Immature natural killer cell (primary cell): ENCODE results near the gene PSME2. TPM values are rescaled to one million over a fixed set of nuclear protein-coding genes. Genes with fewer than 3 reads are reported as not detected.

Experiments
- DNase-seq, 3 donors: peaks; one replicate each; pipeline ENCODE4 v3.0.0; 2022; ENCODE audit warnings: mixed read lengths in 1 of 3
- H3K27ac Mint-ChIP-seq, 6 donors: one replicate each; pipeline ENCODE4 v1.8.0; 2020; ENCODE audit warnings: mixed read lengths in 6 of 6, mild to moderate bottlenecking in 5 of 6, inconsistent platforms in 4 of 6, moderate library complexity in 3 of 6
- H3K27me3 Mint-ChIP-seq, 3 donors: one replicate each; pipeline ENCODE4 v1.8.0; 2020 to 2021; ENCODE audit warnings: low read depth in 3 of 3, mild to moderate bottlenecking in 3 of 3, mixed read lengths in 3 of 3, moderate library complexity in 3 of 3, inconsistent platforms in 1 of 3
- H3K36me3 Mint-ChIP-seq, 3 donors: one replicate each; pipeline ENCODE4 v1.8.0; 2020; ENCODE audit warnings: mixed read lengths in 3 of 3, inconsistent platforms in 2 of 3, mild to moderate bottlenecking in 2 of 3
- H3K4me1 Mint-ChIP-seq, 2 donors: one replicate each; pipeline ENCODE4 v1.8.0; 2020; ENCODE audit warnings: inconsistent platforms in 2 of 2, mild to moderate bottlenecking in 2 of 2, mixed read lengths in 2 of 2, moderate library complexity in 1 of 2
- H3K4me3 Mint-ChIP-seq, 5 donors: one replicate each; pipeline ENCODE4 v1.8.0; 2020; ENCODE audit warnings: mild to moderate bottlenecking in 5 of 5, mixed read lengths in 5 of 5, inconsistent platforms in 3 of 5, moderate library complexity in 3 of 5
- H3K9me3 Mint-ChIP-seq, 6 donors: one replicate each; pipeline ENCODE4 v1.8.0; 2020; ENCODE audit warnings: mild to moderate bottlenecking in 6 of 6, mixed read lengths in 6 of 6, inconsistent platforms in 4 of 6, moderate library complexity in 3 of 6
- polyA plus RNA-seq, 3 donors: library from polyadenylated mRNA; unstranded; fragments of 300-500 nt; fragmentation: Illumina TruSeq; gene quantifications; one replicate each; pipeline ENCODE4 v1.2.3, GENCODE V29; 2021

PSME2 gene
- polyA plus RNA-seq, 3 donors from 2014 or later, result 650 to 1,160 (median 776) TPM

DNA sequence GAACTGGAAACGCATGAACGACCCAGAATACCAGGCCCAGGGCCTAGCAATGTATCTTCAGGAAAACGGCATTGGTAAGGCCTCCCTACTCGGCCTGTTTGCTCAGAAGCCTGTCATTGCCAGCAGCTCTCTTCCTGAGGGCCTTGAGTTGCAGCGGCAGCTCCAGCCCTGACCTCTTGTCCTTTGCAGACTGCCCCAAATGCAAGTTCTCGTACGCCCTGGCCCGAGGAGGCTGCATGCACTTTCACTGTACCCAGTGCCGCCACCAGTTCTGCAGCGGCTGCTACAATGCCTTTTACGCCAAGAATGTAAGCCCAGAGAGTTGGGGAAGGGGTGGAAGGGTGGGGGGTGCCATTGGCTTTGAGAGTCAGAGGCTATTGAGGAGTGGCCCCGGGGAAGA is 10.9 kb upstream of the PSME2 start:
- Mint-ChIP-seq H3K27me3 (peaks cover 6 to 8% (median 7%) of the 10 kb centered on the region in 3 donors), H3K4me3 (no peak overlapping the region), H3K4me1 (peaks cover 20 to 23% of the 10 kb centered on the region in 2 donors), H3K36me3 (peaks cover 19 to 40% (median 28%) of the 10 kb centered on the region in 3 donors), H3K9me3 (no peaks in the 10 kb centered on the region), H3K27ac (peak overlapping the region in 1 of 6 donors; percentile 45)
- DNase-seq, result no peak

DNA sequence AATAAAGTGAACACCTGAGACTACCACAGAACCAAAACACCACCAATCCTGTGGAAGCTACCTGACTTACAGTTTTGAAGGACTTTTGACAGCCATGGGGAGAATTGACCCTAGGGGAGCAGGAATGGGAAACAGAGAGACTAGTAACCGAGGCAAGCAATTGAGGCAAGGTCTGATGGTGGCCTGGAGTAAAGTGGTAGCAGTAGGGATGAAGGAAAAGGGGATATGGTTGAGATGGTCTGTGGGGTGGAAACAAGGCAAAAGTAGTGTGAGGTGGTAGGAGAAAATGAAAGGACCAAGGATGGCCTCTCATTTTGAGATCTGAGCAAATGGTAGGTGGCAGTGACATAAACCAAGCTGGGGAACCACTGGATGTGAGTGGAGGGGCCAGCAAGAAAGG is 10.4 kb upstream of the PSME2 start:
- H3K9me3 Mint-ChIP-seq, result no peaks in the 10 kb centered on the region
- peak overlapping the region in 5 of 6 donors; percentile 4 to 79 (median 27) for H3K27ac Mint-ChIP-seq
- peaks cover 15 to 39% (median 26%) of the 10 kb centered on the region in 3 donors for H3K36me3 Mint-ChIP-seq
- H3K4me3 Mint-ChIP-seq, result no peak overlapping the region
- peaks cover 6 to 8% (median 7%) of the 10 kb centered on the region in 3 donors for H3K27me3 Mint-ChIP-seq
- peaks cover 15 to 18% of the 10 kb centered on the region in 2 donors for H3K4me1 Mint-ChIP-seq
- no peak for DNase-seq

DNA sequence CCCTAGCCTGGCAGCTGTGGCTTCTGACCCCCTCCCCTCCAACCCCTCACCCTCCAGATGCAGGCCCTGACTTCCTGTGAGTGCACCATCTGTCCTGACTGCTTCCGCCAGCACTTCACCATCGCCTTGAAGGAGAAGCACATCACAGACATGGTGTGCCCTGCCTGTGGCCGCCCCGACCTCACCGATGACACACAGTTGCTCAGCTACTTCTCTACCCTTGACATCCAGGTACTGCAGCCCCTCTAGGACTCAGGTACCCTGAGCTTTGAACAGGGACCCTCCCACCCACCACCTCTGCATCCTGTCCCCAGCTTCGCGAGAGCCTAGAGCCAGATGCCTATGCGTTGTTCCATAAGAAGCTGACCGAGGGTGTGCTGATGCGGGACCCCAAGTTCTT is 8.7 kb upstream of the PSME2 start:
- Mint-ChIP-seq H3K36me3 (peaks cover 11 to 50% (median 26%) of the 10 kb centered on the region in 3 donors), H3K27ac (no peak overlapping the region), H3K27me3 (peaks cover 0 to 2% (median 0%) of the 10 kb centered on the region in 3 donors), H3K4me3 (no peak overlapping the region), H3K9me3 (no peaks in the 10 kb centered on the region), H3K4me1 (peaks cover 6 to 9% of the 10 kb centered on the region in 2 donors)
- no peak for DNase-seq

DNA sequence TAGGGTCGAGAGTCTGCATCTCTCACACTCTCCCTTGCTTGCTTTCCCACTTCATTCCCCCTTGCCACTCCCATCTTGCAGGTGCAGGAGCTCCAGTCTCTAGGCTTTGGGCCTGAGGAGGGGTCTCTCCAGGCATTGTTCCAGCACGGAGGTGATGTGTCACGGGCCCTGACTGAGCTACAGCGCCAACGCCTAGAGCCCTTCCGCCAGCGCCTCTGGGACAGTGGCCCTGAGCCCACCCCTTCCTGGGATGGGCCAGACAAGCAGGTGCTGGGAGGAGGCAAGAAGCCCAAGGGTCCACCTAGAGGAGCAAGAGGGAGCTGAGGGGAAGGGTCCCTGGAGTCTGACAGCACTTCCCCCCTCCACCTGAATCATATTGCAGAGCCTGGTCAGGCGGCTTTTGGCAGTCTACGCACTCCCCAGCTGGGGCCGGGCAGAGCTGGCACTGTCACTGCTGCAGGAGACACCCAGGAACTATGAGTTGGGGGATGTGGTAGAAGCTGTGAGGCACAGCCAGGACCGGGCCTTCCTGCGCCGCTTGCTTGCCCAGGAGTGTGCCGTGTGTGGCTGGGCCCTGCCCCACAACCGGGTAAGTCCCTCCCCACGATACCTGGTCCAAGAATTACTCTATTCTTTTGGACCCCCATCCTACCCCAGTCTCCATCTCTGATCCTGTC is 5.1 kb upstream of the PSME2 start:
- H3K27me3 Mint-ChIP-seq, result peaks cover 0 to 6% (median 4%) of the 10 kb centered on the region in 3 donors
- H3K9me3 Mint-ChIP-seq, result no peaks in the 10 kb centered on the region
- peaks cover 25 to 33% of the 10 kb centered on the region in 2 donors for H3K4me1 Mint-ChIP-seq
- no peak for DNase-seq
- no peak overlapping the region for H3K27ac Mint-ChIP-seq
- no peak overlapping the region for H3K4me3 Mint-ChIP-seq
- H3K36me3 Mint-ChIP-seq, result peaks cover 10 to 40% (median 23%) of the 10 kb centered on the region in 3 donors

DNA sequence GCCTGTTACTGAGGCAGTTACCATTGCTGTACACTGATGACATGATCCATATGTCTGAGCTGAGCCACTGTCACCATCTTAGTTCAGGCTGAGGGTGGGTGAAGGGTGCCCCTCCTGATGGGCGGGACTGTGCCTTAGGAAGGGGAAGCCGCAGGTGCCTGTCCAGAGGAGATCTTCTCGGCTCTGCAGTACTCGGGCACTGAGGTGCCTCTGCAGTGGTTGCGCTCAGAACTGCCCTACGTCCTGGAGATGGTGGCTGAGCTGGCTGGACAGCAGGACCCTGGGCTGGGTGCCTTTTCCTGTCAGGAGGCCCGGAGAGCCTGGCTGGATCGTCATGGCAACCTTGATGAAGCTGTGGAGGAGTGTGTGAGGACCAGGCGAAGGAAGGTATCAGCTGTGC is 4.6 kb upstream of the PSME2 start:
- H3K36me3 Mint-ChIP-seq, result peaks cover 10 to 39% (median 22%) of the 10 kb centered on the region in 3 donors
- H3K27ac Mint-ChIP-seq, result no peak overlapping the region
- no peak overlapping the region for H3K4me3 Mint-ChIP-seq
- H3K27me3 Mint-ChIP-seq, result peaks cover 3 to 9% (median 4%) of the 10 kb centered on the region in 3 donors
- H3K9me3 Mint-ChIP-seq, result no peaks in the 10 kb centered on the region
- DNase-seq, result no peak
- peaks cover 30 to 38% of the 10 kb centered on the region in 2 donors for H3K4me1 Mint-ChIP-seq

DNA sequence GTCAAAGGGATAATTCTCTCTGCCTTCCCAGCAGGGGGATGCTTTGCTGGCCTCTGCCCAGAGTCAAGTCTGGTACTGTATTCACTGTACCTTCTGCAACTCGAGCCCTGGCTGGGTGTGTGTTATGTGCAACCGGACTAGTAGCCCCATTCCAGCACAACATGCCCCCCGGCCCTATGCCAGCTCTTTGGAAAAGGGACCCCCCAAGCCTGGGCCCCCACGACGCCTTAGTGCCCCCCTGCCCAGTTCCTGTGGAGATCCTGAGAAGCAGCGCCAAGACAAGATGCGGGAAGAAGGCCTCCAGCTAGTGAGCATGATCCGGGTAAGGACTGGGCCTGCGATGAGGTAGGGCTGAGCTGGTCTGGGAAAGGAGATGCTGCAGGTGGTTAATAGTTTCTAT is 4.2 kb upstream of the PSME2 start:
- DNase-seq, result no peak
- peaks cover 34 to 42% of the 10 kb centered on the region in 2 donors for H3K4me1 Mint-ChIP-seq
- H3K9me3 Mint-ChIP-seq, result no peaks in the 10 kb centered on the region
- H3K27ac Mint-ChIP-seq, result no peak overlapping the region
- peaks cover 7 to 35% (median 18%) of the 10 kb centered on the region in 3 donors for H3K36me3 Mint-ChIP-seq
- no peak overlapping the region for H3K4me3 Mint-ChIP-seq
- H3K27me3 Mint-ChIP-seq, result peaks cover 3 to 9% (median 4%) of the 10 kb centered on the region in 3 donors

DNA sequence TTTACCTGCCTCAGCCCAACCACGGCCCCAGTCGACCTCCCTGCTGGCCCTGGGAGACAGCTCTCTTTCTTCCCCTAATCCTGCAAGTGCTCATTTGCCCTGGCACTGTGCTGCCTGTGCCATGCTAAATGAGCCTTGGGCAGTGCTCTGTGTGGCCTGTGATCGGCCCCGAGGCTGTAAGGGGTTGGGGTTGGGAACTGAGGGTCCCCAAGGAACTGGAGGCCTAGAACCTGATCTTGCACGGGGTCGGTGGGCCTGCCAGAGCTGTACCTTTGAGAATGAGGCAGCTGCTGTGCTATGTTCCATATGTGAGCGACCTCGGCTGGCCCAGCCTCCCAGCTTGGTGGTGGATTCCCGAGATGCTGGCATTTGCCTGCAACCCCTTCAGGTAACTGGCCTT is 3.7 kb upstream of the PSME2 start:
- no peak overlapping the region for H3K27ac Mint-ChIP-seq
- H3K36me3 Mint-ChIP-seq, result peaks cover 5 to 30% (median 16%) of the 10 kb centered on the region in 3 donors
- no peaks in the 10 kb centered on the region for H3K9me3 Mint-ChIP-seq
- peaks cover 39 to 48% of the 10 kb centered on the region in 2 donors for H3K4me1 Mint-ChIP-seq
- no peak for DNase-seq
- peak overlapping the region in 1 of 5 donors; percentile 27 for H3K4me3 Mint-ChIP-seq
- peaks cover 3 to 9% (median 4%) of the 10 kb centered on the region in 3 donors for H3K27me3 Mint-ChIP-seq

DNA sequence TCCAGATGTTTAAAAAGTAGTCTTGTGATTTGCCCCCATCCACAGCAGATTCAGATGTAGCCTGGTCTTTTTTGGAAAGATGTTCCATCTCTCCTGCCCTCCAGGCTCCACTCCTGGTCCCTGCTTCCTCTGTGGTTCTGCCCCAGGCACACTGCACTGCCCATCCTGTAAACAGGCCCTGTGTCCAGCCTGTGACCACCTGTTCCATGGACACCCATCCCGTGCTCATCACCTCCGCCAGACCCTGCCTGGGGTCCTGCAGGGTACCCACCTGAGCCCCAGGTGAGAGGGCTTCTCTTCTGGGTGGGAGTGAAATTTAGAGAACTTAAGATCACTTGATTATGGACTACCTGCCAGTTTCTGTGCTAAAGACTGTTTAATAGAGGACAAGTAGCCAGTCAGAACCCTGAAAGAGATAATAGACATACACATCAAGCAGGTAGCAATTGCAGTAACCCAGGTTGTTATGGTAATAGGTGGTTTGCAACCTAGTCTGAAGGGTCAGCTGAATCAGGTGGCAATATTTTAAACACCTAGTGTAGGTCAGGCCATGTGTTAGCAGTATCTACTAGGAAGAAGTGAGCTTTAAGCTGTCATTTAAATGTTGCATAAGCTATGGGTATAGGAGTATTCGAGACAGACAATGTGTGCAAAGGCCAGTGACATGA is 3.0 kb upstream of the PSME2 start:
- peak overlapping the region in 2 of 6 donors; percentile 29 to 74 for H3K27ac Mint-ChIP-seq
- H3K27me3 Mint-ChIP-seq, result peaks cover 3 to 9% (median 4%) of the 10 kb centered on the region in 3 donors
- DNase-seq, result no peak
- peaks cover 45 to 54% of the 10 kb centered on the region in 2 donors for H3K4me1 Mint-ChIP-seq
- no peaks in the 10 kb centered on the region for H3K9me3 Mint-ChIP-seq
- H3K4me3 Mint-ChIP-seq, result peak overlapping the region; percentile 27 to 100 (median 96)
- peaks cover 5 to 28% (median 11%) of the 10 kb centered on the region in 3 donors for H3K36me3 Mint-ChIP-seq

DNA sequence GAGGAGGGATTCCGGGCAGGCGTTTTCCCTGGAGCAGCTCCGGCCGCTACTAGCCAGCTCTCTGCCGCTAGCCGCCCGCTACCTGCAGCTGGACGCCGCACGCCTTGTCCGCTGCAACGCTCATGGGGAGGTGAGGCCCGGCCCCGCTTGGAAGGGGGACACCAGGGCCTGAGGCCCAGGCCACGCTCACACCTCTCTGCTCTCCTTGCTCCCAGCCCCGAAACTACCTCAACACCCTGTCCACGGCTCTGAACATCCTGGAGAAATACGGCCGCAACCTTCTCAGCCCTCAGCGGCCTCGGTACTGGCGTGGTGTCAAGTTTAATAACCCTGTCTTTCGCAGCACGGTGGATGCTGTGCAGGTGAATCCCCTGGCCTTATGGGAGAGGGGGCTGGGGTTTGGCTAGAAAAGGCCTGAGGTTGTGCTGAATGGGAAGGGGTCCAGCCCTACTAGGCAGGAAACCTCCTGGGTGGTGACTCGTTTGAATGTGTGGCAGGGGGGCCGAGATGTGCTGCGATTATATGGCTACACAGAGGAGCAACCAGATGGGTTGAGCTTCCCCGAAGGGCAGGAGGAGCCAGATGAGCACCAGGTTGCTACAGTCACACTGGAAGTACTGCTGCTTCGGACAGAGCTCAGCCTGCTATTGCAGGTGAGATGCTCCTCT is 1.5 kb upstream of the PSME2 start:
- peak overlapping the region; percentile 83 to 93 (median 86) for H3K27ac Mint-ChIP-seq
- peak overlapping the region; percentile 91 to 100 (median 99) for H3K4me3 Mint-ChIP-seq
- H3K9me3 Mint-ChIP-seq, result no peaks in the 10 kb centered on the region
- DNase-seq, result no peak
- peaks cover 3 to 9% (median 6%) of the 10 kb centered on the region in 3 donors for H3K27me3 Mint-ChIP-seq
- peaks cover 9 to 31% (median 14%) of the 10 kb centered on the region in 3 donors for H3K36me3 Mint-ChIP-seq
- H3K4me1 Mint-ChIP-seq, result peaks cover 52 to 65% of the 10 kb centered on the region in 2 donors

DNA sequence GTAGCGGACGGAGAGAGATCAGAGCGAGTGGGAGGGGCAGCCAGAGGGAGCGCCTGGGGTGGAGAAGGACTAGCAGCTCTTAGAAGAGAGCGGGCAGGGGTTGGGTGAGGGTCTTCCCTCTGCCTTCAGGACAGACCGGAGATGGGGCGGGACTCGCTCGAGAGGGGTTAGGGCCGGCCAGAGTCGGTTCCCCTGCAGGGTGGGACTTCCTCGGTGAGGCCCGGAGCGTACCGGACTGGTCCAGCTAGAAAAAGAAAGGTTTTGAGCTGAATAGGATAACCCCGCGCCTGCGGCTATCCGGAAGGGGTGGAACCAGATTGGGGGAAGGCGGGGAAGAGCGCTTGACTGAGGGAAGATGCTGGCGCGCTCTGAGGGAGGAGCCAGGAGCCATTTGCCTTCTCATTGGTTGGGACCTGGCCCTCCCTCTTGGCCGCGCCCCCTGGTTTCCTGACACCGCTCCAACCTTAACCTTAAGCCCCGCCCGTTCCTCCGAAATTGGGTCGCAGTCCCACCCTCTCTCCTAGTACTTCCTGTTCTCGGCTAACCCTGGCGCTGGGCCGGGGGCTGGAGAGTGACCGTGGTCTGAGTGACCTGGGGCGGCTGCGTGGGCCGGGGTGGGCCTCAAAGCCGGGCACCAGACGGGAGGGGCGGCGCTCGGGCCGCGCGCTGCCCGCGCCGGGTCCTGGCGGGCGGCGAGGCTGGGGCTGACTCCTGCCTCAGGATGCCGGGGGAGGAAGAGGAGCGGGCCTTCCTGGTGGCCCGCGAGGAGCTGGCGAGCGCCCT is 759 bp upstream of the PSME2 start, which contains the start of gene RNF31:
TSS of gene RNF31 (plus strand) at position 521 of the 783 bp plus-strand sequence. CDS start at position 722, 201 bp downstream.
- Mint-ChIP-seq H3K36me3 (peaks cover 9 to 31% (median 14%) of the 10 kb centered on the region in 3 donors), H3K27me3 (peaks cover 3 to 9% (median 6%) of the 10 kb centered on the region in 3 donors)

DNA sequence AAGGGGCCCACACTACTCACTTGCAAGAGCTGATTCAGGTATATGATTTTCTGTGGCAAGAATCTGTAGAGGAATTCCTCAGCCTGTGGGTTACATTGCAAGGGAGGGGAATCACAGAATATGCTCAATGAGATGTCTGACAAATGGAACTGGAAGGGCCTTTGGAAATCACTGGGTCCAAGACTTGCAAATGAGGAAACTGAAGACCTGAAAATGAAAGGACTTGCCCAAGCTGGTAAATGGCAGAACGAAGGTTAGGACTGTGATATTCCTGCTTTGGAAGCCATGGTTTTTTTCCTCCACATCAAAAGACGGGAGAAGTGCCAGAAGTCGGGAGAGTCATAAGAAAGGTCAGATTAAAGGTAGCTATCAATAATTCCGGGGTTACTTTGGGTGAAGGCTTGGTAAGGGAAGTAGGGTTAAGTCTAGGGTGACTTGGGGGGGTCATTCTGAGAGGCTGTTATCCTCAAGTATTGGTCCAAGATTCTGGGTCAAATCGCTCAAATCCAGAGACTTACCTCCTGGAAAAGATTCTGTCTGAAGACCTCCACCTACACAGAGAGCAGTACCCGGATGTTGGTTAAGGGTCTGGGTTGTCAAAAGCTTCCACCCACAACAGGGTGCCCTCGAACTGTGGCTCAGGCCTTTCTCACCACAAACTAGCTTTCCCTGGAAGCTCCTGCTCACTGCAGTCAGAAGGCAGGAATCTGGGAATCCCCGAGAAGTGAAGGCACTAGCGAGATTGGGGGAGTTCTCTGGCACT is 539 bp downstream of the PSME2 start:
- DNase-seq, result no peak
- peaks cover 9 to 27% (median 11%) of the 10 kb centered on the region in 3 donors for H3K36me3 Mint-ChIP-seq

More for the DNA sequence above, 759 bp upstream of the PSME2 start, which contains the start of gene RNF31:
- H3K27ac Mint-ChIP-seq, result peak within 1 kb of the TSS; percentile 93 to 99 (median 98)
- H3K4me1 Mint-ChIP-seq, result peaks cover 58 to 69% of the 10 kb centered on the region in 2 donors
- H3K9me3 Mint-ChIP-seq, result no peaks in the 10 kb centered on the region
- peak within 1 kb of the TSS; percentile 96 to 100 (median 99) for H3K4me3 Mint-ChIP-seq
- peak; percentile 96 to 98 (median 97) for DNase-seq

DNA sequence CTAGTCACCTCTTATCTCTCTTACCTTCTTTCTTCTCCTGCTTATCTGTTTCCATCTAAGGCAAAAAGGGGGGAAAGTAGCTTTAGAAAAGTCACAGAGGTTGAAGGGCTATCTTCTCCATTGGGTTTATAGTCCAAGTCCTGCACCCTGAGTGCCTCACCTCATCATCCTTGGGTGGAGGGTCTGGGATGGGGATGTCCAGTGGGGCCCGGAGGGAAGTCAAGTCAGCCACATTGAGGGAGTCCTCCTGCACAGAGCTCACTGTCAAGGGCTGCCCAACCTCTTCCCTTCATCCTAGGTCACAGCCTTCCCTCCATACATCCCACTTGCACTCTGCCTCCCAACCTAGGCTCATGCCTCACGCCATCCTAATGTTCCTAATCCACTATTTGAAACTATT is 1.2 kb downstream of the PSME2 start:
- peaks cover 69 to 77% of the 10 kb centered on the region in 2 donors for H3K4me1 Mint-ChIP-seq

More for the DNA sequence above, 539 bp downstream of the PSME2 start:
- Mint-ChIP-seq H3K9me3 (no peaks in the 10 kb centered on the region), H3K4me1 (peaks cover 66 to 77% of the 10 kb centered on the region in 2 donors), H3K27me3 (peaks cover 8 to 15% (median 12%) of the 10 kb centered on the region in 3 donors), H3K4me3 (peak overlapping the region; percentile 96 to 100 (median 99)), H3K27ac (peak overlapping the region; percentile 93 to 99 (median 98))

More for the DNA sequence above, 1.2 kb downstream of the PSME2 start:
- Mint-ChIP-seq H3K36me3 (peaks cover 7 to 20% (median 9%) of the 10 kb centered on the region in 3 donors), H3K27ac (peak overlapping the region; percentile 46 to 99 (median 97)), H3K4me3 (peak overlapping the region; percentile 96 to 100 (median 99)), H3K9me3 (no peaks in the 10 kb centered on the region), H3K27me3 (peaks cover 8 to 15% (median 10%) of the 10 kb centered on the region in 3 donors)
- DNase-seq, result no peak
